ENCODE measurements around the gene GLIS1. TPM values are rescaled to one million over a fixed set of nuclear protein-coding genes. Genes with fewer than 3 reads are reported as not detected.
"Not testable (repeated sequence)": the region's sequence is repeated elsewhere in the genome, so short reads cannot be mapped to it uniquely, and the experiment has no call there.

GLIS1 gene
- total and polyA plus RNA-seq, 2 donors = 0.05 to 0.59 TPM

GRCh38 chr1:53652441-53653199 lies 86.3 kb downstream of the GLIS1 start:
- 96% methylated on average over 7 of the region's 7 CpGs for WGBS
- no peak overlapping the region for H3K27ac ChIP-seq (ENCODE audit: low read depth in 1 of 2, low read length in 1 of 2)
- no peaks in the 10 kb centered on the region for H3K27me3 ChIP-seq (ENCODE audit: control insufficient read depth in 2 of 2, insufficient read depth in 1 of 2, low read length in 1 of 2)
- H3K9me3 ChIP-seq (ENCODE audit: control insufficient read depth in 2 of 2, insufficient read depth in 1 of 2, low read length in 1 of 2) = no peaks in the 10 kb centered on the region
- peaks cover 22 to 52% of the 10 kb centered on the region in 2 donors for H3K4me1 ChIP-seq (ENCODE audit: control insufficient read depth in 2 of 2, insufficient read depth in 2 of 2, low read length in 2 of 2)
- H3K36me3 ChIP-seq (ENCODE audit: control insufficient read depth in 2 of 2, insufficient read depth in 2 of 2, low read length in 1 of 2) = no peaks in the 10 kb centered on the region
- no peak overlapping the region for H3K4me3 ChIP-seq (ENCODE audit: low read length in 2 of 2)
- no peak for DNase-seq (ENCODE audit: low read depth in 6 of 9, low spot score in 9 of 9)

GRCh38 chr1:53651356-53651755 lies 87.6 kb downstream of the GLIS1 start:
- H3K9me3 ChIP-seq (ENCODE audit: control insufficient read depth in 2 of 2, insufficient read depth in 1 of 2, low read length in 1 of 2) = no peaks in the 10 kb centered on the region
- no peaks in the 10 kb centered on the region for H3K36me3 ChIP-seq (ENCODE audit: control insufficient read depth in 2 of 2, insufficient read depth in 2 of 2, low read length in 1 of 2)
- H3K4me3 ChIP-seq (ENCODE audit: low read length in 2 of 2) = no peak overlapping the region
- no peak overlapping the region for H3K27ac ChIP-seq (ENCODE audit: low read depth in 1 of 2, low read length in 1 of 2)
- no peaks in the 10 kb centered on the region for H3K27me3 ChIP-seq (ENCODE audit: control insufficient read depth in 2 of 2, insufficient read depth in 1 of 2, low read length in 1 of 2)
- 98% methylated on average over 1 of the region's 1 CpG for WGBS
- H3K4me1 ChIP-seq (ENCODE audit: control insufficient read depth in 2 of 2, insufficient read depth in 2 of 2, low read length in 2 of 2) = peaks cover 15 to 39% of the 10 kb centered on the region in 2 donors
- DNase-seq (ENCODE audit: low read depth in 6 of 9, low spot score in 9 of 9) = no peak

- Histone ChIP-seq H3K27me3 (ENCODE audit: control insufficient read depth in 2 of 2, insufficient read depth in 1 of 2, low read length in 1 of 2) (no peaks in the 10 kb centered on the region), H3K4me1 (ENCODE audit: control insufficient read depth in 2 of 2, insufficient read depth in 2 of 2, low read length in 2 of 2) (peaks cover 4 to 16% of the 10 kb centered on the region in 2 donors), H3K9me3 (ENCODE audit: control insufficient read depth in 2 of 2, insufficient read depth in 1 of 2, low read length in 1 of 2) (no peaks in the 10 kb centered on the region), H3K27ac (ENCODE audit: low read depth in 1 of 2, low read length in 1 of 2) (no peak overlapping the region), H3K36me3 (ENCODE audit: control insufficient read depth in 2 of 2, insufficient read depth in 2 of 2, low read length in 1 of 2) (no peaks in the 10 kb centered on the region), H3K4me3 (ENCODE audit: low read length in 2 of 2) (no peak overlapping the region)
- DNase-seq (ENCODE audit: low read depth in 6 of 9, low spot score in 9 of 9) = no peak
- WGBS = 96% methylated on average over 7 of the region's 7 CpGs
These were observed 90.4 kb downstream of the GLIS1 start for GRCh38 chr1:53648516-53648915.

GRCh38 chr1:53647915-53648314 lies 91.0 kb downstream of the GLIS1 start:
- H3K9me3 ChIP-seq (ENCODE audit: control insufficient read depth in 2 of 2, insufficient read depth in 1 of 2, low read length in 1 of 2); H3K27me3 ChIP-seq (ENCODE audit: control insufficient read depth in 2 of 2, insufficient read depth in 1 of 2, low read length in 1 of 2); H3K36me3 ChIP-seq (ENCODE audit: control insufficient read depth in 2 of 2, insufficient read depth in 2 of 2, low read length in 1 of 2); DNase-seq (ENCODE audit: low read depth in 6 of 9, low spot score in 9 of 9); H3K4me1 ChIP-seq (ENCODE audit: control insufficient read depth in 2 of 2, insufficient read depth in 2 of 2, low read length in 2 of 2); H3K27ac ChIP-seq (ENCODE audit: low read depth in 1 of 2, low read length in 1 of 2); H3K4me3 ChIP-seq (ENCODE audit: low read length in 2 of 2): not testable (repeated sequence)
- WGBS = 98% methylated on average over 4 of the region's 4 CpGs

- no peak for DNase-seq (ENCODE audit: low read depth in 6 of 9, low spot score in 9 of 9)
- no peaks in the 10 kb centered on the region for H3K4me1 ChIP-seq (ENCODE audit: control insufficient read depth in 2 of 2, insufficient read depth in 2 of 2, low read length in 2 of 2)
- H3K27me3 ChIP-seq (ENCODE audit: control insufficient read depth in 2 of 2, insufficient read depth in 1 of 2, low read length in 1 of 2) = no peaks in the 10 kb centered on the region
- no peaks in the 10 kb centered on the region for H3K36me3 ChIP-seq (ENCODE audit: control insufficient read depth in 2 of 2, insufficient read depth in 2 of 2, low read length in 1 of 2)
- no peak overlapping the region for H3K27ac ChIP-seq (ENCODE audit: low read depth in 1 of 2, low read length in 1 of 2)
- H3K9me3 ChIP-seq (ENCODE audit: control insufficient read depth in 2 of 2, insufficient read depth in 1 of 2, low read length in 1 of 2) = no peaks in the 10 kb centered on the region
- H3K4me3 ChIP-seq (ENCODE audit: low read length in 2 of 2) = no peak overlapping the region
These were observed 92.2 kb downstream of the GLIS1 start for GRCh38 chr1:53646732-53647131.

- no peak overlapping the region for H3K4me3 ChIP-seq (ENCODE audit: low read length in 2 of 2)
- H3K27ac ChIP-seq (ENCODE audit: low read depth in 1 of 2, low read length in 1 of 2) = no peak overlapping the region
- H3K27me3 ChIP-seq (ENCODE audit: control insufficient read depth in 2 of 2, insufficient read depth in 1 of 2, low read length in 1 of 2) = no peaks in the 10 kb centered on the region
- H3K9me3 ChIP-seq (ENCODE audit: control insufficient read depth in 2 of 2, insufficient read depth in 1 of 2, low read length in 1 of 2) = no peaks in the 10 kb centered on the region
- DNase-seq (ENCODE audit: low read depth in 6 of 9, low spot score in 9 of 9) = no peak
- no peaks in the 10 kb centered on the region for H3K36me3 ChIP-seq (ENCODE audit: control insufficient read depth in 2 of 2, insufficient read depth in 2 of 2, low read length in 1 of 2)
- no peaks in the 10 kb centered on the region for H3K4me1 ChIP-seq (ENCODE audit: control insufficient read depth in 2 of 2, insufficient read depth in 2 of 2, low read length in 2 of 2)
- 81% methylated on average over 1 of the region's 1 CpG for WGBS
These were observed 93.3 kb downstream of the GLIS1 start for GRCh38 chr1:53645690-53646078.

GRCh38 chr1:53644909-53645689 lies 93.9 kb downstream of the GLIS1 start:
- no peaks in the 10 kb centered on the region for H3K27me3 ChIP-seq (ENCODE audit: control insufficient read depth in 2 of 2, insufficient read depth in 1 of 2, low read length in 1 of 2)
- no peaks in the 10 kb centered on the region for H3K9me3 ChIP-seq (ENCODE audit: control insufficient read depth in 2 of 2, insufficient read depth in 1 of 2, low read length in 1 of 2)
- H3K27ac ChIP-seq (ENCODE audit: low read depth in 1 of 2, low read length in 1 of 2) = no peak overlapping the region
- WGBS = 91% methylated on average over 14 of the region's 14 CpGs
- H3K4me1 ChIP-seq (ENCODE audit: control insufficient read depth in 2 of 2, insufficient read depth in 2 of 2, low read length in 2 of 2) = no peaks in the 10 kb centered on the region
- no peaks in the 10 kb centered on the region for H3K36me3 ChIP-seq (ENCODE audit: control insufficient read depth in 2 of 2, insufficient read depth in 2 of 2, low read length in 1 of 2)
- H3K4me3 ChIP-seq (ENCODE audit: low read length in 2 of 2) = no peak overlapping the region
- no peak for DNase-seq (ENCODE audit: low read depth in 6 of 9, low spot score in 9 of 9)

- 97% methylated on average over 7 of the region's 7 CpGs for WGBS
- H3K4me3 ChIP-seq (ENCODE audit: low read length in 2 of 2) = no peak overlapping the region
- H3K36me3 ChIP-seq (ENCODE audit: control insufficient read depth in 2 of 2, insufficient read depth in 2 of 2, low read length in 1 of 2) = no peaks in the 10 kb centered on the region
- no peak for DNase-seq (ENCODE audit: low read depth in 6 of 9, low spot score in 9 of 9)
- no peaks in the 10 kb centered on the region for H3K9me3 ChIP-seq (ENCODE audit: control insufficient read depth in 2 of 2, insufficient read depth in 1 of 2, low read length in 1 of 2)
- H3K4me1 ChIP-seq (ENCODE audit: control insufficient read depth in 2 of 2, insufficient read depth in 2 of 2, low read length in 2 of 2) = no peaks in the 10 kb centered on the region
- no peak overlapping the region for H3K27ac ChIP-seq (ENCODE audit: low read depth in 1 of 2, low read length in 1 of 2)
- H3K27me3 ChIP-seq (ENCODE audit: control insufficient read depth in 2 of 2, insufficient read depth in 1 of 2, low read length in 1 of 2) = no peaks in the 10 kb centered on the region
These were observed 94.5 kb downstream of the GLIS1 start for GRCh38 chr1:53644496-53644895.

GRCh38 chr1:53643881-53644390 lies 95.0 kb downstream of the GLIS1 start:
- Histone ChIP-seq H3K9me3 (ENCODE audit: control insufficient read depth in 2 of 2, insufficient read depth in 1 of 2, low read length in 1 of 2) (no peaks in the 10 kb centered on the region), H3K4me3 (ENCODE audit: low read length in 2 of 2) (no peak overlapping the region), H3K4me1 (ENCODE audit: control insufficient read depth in 2 of 2, insufficient read depth in 2 of 2, low read length in 2 of 2) (no peaks in the 10 kb centered on the region), H3K27me3 (ENCODE audit: control insufficient read depth in 2 of 2, insufficient read depth in 1 of 2, low read length in 1 of 2) (no peaks in the 10 kb centered on the region), H3K36me3 (ENCODE audit: control insufficient read depth in 2 of 2, insufficient read depth in 2 of 2, low read length in 1 of 2) (no peaks in the 10 kb centered on the region), H3K27ac (ENCODE audit: low read depth in 1 of 2, low read length in 1 of 2) (no peak overlapping the region)
- no peak for DNase-seq (ENCODE audit: low read depth in 6 of 9, low spot score in 9 of 9)
- whole genome bisulfite sequencing = 95% methylated on average over 4 of the region's 4 CpGs
